GM23248 (cell line): ENCODE results near the gene DONSON. TPM values are rescaled to one million over a fixed set of nuclear protein-coding genes. Genes with fewer than 3 reads are reported as not detected.
A peak's percentile ranks its signal among the peaks of the same experiment; 100 is the strongest.

Experiments used
- DNase-seq: peaks from one replicate; pipeline ENCODE4 v3.0.0-alpha.2; 2015
- H2AFZ ChIP-seq: fragments of 200-600 bp; sonication (generic); 2 replicates; pipeline ENCODE4 v1.6.1; 2016; ENCODE audit warnings: antibody characterized with exemption
- H3F3A ChIP-seq: fragments of 200-600 bp; sonication (generic); 2 replicates; pipeline ENCODE4 v1.6.1; 2016; ENCODE audit warnings: mild to moderate bottlenecking, antibody characterized with exemption, mixed run types; ENCODE audit not compliant: insufficient read depth
- H3K27ac ChIP-seq: fragments of 200-600 bp; sonication (generic); 2 replicates; pipeline ENCODE4 v1.5.1; 2016; ENCODE audit warnings: mild to moderate bottlenecking
- H3K27me3 ChIP-seq: fragments of 200-600 bp; sonication (generic); replicated peaks from 2 replicates; pipeline ENCODE4 v1.6.1; 2016; ENCODE audit warnings: mild to moderate bottlenecking; ENCODE audit not compliant: insufficient read depth
- H3K36me3 ChIP-seq: fragments of 200-600 bp; sonication (generic); 2 replicates; pipeline ENCODE4 v1.6.1; 2016; ENCODE audit warnings: low read depth, mild to moderate bottlenecking
- H3K4me1 ChIP-seq: fragments of 200-600 bp; sonication (generic); 2 replicates; pipeline ENCODE4 v1.6.1; 2016; ENCODE audit warnings: mild to moderate bottlenecking; ENCODE audit not compliant: insufficient read depth
- H3K4me2 ChIP-seq: fragments of 200-600 bp; sonication (generic); one replicate; pipeline ENCODE4 v1.6.1; 2016; ENCODE audit warnings: mild to moderate bottlenecking; ENCODE audit not compliant: unreplicated experiment
- H3K4me3 ChIP-seq: fragments of 200-600 bp; sonication (generic); 2 replicates; pipeline ENCODE4 v1.5.1; 2016; ENCODE audit warnings: mild to moderate bottlenecking
- H3K79me2 ChIP-seq: fragments of 200-600 bp; sonication (generic); 2 replicates; pipeline ENCODE4 v1.6.1; 2016; ENCODE audit warnings: mild to moderate bottlenecking; ENCODE audit not compliant: insufficient read depth
- H3K9ac ChIP-seq: fragments of 200-600 bp; sonication (generic); 2 replicates; pipeline ENCODE4 v1.6.1; 2016; ENCODE audit warnings: mild to moderate bottlenecking
- H3K9me2 ChIP-seq: fragments of 200-600 bp; sonication (generic); 2 replicates; pipeline ENCODE4 v1.6.1; 2016; ENCODE audit warnings: mixed run types, mild to moderate bottlenecking, moderate library complexity; ENCODE audit not compliant: insufficient read depth
- H3K9me3 ChIP-seq: fragments of 200-600 bp; sonication (generic); one replicate; pipeline ENCODE4 v1.6.1; 2017; ENCODE audit warnings: low read depth
- H4K20me1 ChIP-seq: fragments of 200-600 bp; sonication (generic); 2 replicates; pipeline ENCODE4 v1.6.0; 2016; ENCODE audit not compliant: insufficient read depth
- EZH2 ChIP-seq: fragments of 200-600 bp; sonication (generic); IDR thresholded peaks from 2 replicates; pipeline ENCODE4 v1.6.1; 2018; ENCODE audit warnings: antibody characterized with exemption, mild to moderate bottlenecking; ENCODE audit not compliant: insufficient read depth, poor library complexity, severe bottlenecking
- EZH2phosphoT487 ChIP-seq: fragments of 200-600 bp; sonication (generic); IDR thresholded peaks from 2 replicates; pipeline ENCODE4 v1.6.1; 2018; ENCODE audit warnings: antibody characterized with exemption, moderate library complexity, mild to moderate bottlenecking, low read depth; ENCODE audit not compliant: insufficient read depth
- WGBS, 2 experiments: methylation state at CpG; one replicate each; pipeline ENCODE4 v1.1.6; 2015 to 2017; ENCODE audit warnings: low lambda C conversion rate in 2 of 2, low coverage in 1 of 2; ENCODE audit errors: missing lambda C conversion rate in 2 of 2; 5-methylcytosine and 5-hydroxymethylcytosine counted together
- in situ Hi-C: fragments of 300-500 bp; cut with MboI; formaldehyde crosslinking; loops from 2 replicates; pipeline ENCODE4 v1.15.0; 2020
- polyA plus RNA-seq: library from polyadenylated mRNA; unstranded; fragments of >200 nt; fragmentation: Nextera tagmentation; extraction: Ambion mirVana; gene quantifications from 2 replicates; pipeline ENCODE4 v1.2.1, GENCODE V29; 2016
- total RNA-seq: library from RNA; depleted of rRNA; stranded (reverse); fragments of >200 nt; shearing (Covaris generic); gene quantifications from 2 replicates; pipeline ENCODE4 v1.2.3, GENCODE V29; 2014

DONSON gene
- total and polyA plus RNA-seq, 2 experiments from 2014 or later = 13.2 to 16.8 TPM

DNA sequence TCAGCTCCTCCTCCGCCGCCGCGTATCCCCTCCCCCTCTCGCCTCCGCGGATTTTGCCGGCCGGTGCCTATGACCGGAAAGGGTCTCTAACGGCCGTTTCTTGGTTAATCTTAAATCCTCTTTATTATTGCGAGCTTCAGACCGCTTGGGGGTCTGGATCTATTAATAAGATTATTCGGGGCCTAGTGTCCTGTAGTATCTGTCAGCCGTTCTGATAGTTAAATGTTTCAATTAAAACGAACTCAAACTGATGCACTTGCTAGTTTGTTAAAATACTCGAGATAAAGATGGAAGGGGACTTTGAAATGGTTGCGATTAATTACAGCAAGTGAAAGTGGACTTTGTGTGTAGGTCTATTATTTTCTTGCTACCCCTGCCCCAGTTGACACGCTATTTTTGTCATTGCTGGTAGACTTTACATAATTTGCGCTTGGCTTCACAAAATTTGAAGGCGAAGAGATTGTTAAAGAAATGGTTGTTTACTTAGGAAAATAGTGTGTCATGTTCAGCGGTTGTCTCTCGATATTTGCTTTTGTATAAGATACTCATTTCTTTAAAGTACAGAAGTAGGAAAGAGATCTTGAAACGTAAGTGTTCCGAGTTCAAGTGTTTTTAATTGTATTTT, 44.9 kb downstream of the DONSON start:
- Histone ChIP-seq H3K4me3 (peak overlapping the region; percentile 97), H3K9me3 (no peaks in the 10 kb centered on the region), H3K79me2 (peaks cover 90% of the 10 kb centered on the region), H3K4me1 (peaks cover 30% of the 10 kb centered on the region), H2AFZ (0 out of 2 replicates have a peak overlapping the region, but pooled peaks have one; percentile 27), H3K4me2 (peak overlapping the region; percentile 98), H4K20me1 (peaks cover 30% of the 10 kb centered on the region), H3F3A (peaks cover 15% of the 10 kb centered on the region; the same call in 1 of the 2 replicates), H3K27ac (peak overlapping the region; percentile 99), H3K36me3 (peaks cover 23% of the 10 kb centered on the region), H3K9me2 (no peaks in the 10 kb centered on the region), H3K9ac (peak overlapping the region; percentile 97), H3K27me3 (no peaks in the 10 kb centered on the region)
- DNase-seq = peak; percentile 80
- TF ChIP-seq EZH2 = no peak
- no peak for TF ChIP-seq EZH2phosphoT487
- 1% methylated on average over 26 of the region's 26 CpGs for WGBS, 2 experiments
- in situ Hi-C loops = no loop called here

DNA sequence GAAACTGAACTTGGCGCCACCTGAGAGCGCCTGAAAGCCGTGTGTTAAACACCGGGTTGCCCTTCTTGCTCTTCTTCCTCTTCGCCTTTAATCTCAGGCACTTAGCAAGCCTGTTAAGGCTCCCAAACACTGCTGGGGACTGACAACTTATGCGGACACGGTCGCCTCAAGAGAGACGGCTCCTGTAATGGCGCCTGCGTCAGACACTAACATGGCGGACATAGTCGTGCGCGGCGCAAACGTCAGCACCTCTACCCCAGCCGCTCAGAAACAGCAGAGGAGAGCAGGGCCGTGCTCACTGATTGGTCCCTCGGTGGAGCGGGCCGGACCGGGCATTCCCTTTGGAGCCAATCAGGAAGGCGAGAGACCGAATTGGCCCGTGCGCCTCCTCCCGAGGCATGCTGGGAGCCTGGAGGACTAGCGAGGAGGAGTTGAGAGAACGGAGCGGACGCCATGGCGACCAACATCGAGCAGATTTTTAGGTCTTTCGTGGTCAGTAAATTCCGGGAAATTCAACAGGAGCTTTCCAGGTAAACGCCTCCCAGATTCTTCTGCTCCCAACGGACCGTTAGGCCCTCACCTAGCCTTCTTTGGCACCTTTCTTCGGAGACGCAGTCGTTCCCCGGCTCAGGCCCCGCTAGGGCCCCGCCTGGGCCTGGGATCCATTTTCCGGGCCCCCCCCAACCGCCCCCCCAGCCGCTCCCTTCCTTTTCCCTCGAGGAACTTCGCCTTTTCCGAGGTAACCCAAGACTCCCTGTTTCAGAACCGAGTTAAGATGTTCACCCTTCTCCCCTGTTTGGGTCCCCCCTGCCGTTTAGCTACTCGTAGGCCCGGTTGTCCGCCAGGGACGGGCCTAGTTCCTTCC, 45.6 kb downstream of the DONSON start, which contains the start of gene SON:
SON (plus strand) TSS at position 399 of the 865 bp plus-strand sequence; CDS start at position 454, 55 bp downstream.
- peaks cover 21% of the 10 kb centered on the region for H3K36me3 ChIP-seq
- peaks cover 90% of the 10 kb centered on the region for H3K79me2 ChIP-seq
- 1 to 2% methylated on average over 52 to 54 of the region's 57 CpGs for WGBS, 2 experiments
- H3K4me3 ChIP-seq = peak within 1 kb of the TSS; percentile 97
- DNase-seq = peak; percentile 100
- peak within 1 kb of the TSS; percentile 78 for H2AFZ ChIP-seq
- H3F3A ChIP-seq = peaks cover 15% of the 10 kb centered on the region; the same call in 1 of the 2 replicates
- peak within 1 kb of the TSS; percentile 98 for H3K4me2 ChIP-seq
- in situ Hi-C loops = no loop called here
- peaks cover 30% of the 10 kb centered on the region for H3K4me1 ChIP-seq
- H3K9me3 ChIP-seq = no peaks in the 10 kb centered on the region
- no peaks in the 10 kb centered on the region for H3K9me2 ChIP-seq
- peak within 1 kb of the TSS; percentile 97 for H3K9ac ChIP-seq
- H3K27ac ChIP-seq = peak within 1 kb of the TSS; percentile 99
- TF ChIP-seq EZH2phosphoT487 = no peak
- TF ChIP-seq EZH2 = no peak
- peaks cover 26% of the 10 kb centered on the region for H4K20me1 ChIP-seq
- no peaks in the 10 kb centered on the region for H3K27me3 ChIP-seq

DNA sequence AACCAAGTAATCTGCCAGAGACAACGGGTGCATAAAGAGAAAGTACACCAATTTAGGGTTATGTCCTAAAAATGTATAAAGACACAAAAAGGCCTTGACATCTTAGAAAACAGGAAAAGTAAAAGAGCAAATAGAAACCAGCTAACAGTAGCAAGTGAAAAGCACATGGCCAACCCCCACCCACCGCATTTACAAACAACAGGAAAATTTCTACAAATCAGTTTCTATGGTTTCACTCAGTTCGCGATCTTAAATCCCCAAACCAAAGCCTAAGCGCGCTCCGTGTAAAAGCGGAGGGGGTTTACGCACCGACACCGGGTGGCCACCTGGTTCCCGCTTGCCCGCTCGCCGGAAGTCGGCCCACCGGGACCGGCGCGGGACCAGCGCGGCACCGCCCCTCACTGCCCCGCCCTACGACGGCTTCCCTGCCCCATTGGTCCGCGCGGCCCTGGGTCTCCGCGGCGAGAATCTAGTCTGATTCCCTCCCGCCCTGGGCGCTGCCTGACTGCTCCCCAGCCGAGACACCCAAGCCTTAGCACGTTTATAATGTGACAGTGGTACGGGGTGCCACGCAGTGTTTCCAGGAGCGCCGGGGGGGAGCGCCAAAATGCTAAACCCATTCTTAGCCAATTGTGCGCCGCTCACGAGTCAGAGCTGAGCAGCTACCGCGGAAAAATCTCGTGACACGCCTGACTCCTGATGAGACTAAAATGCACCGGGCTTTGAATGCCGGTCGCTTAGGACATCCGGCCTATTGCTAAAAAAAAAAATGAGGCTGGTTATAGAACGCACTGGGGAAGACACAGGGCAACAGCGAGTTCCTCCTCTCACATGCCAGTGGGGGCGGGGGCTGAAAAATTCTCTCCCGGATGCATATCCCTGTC, 46.5 kb downstream of the DONSON start, which contains the start of gene GART:
GART (minus strand) TSS at position 362 of the 884 bp plus-strand sequence. CDS start 2,802 bp downstream, outside the sequence.
- H3K9me3 ChIP-seq = no peaks in the 10 kb centered on the region
- DNase-seq = peak; percentile 92
- no peaks in the 10 kb centered on the region for H3K27me3 ChIP-seq
- H2AFZ ChIP-seq = peak within 1 kb of the TSS; percentile 78
- H3K4me1 ChIP-seq = peaks cover 30% of the 10 kb centered on the region
- TF ChIP-seq EZH2 = no peak
- no peak for TF ChIP-seq EZH2phosphoT487
- in situ Hi-C loops = no loop called here
- H3K9me2 ChIP-seq = no peaks in the 10 kb centered on the region
- H3K9ac ChIP-seq = peak within 1 kb of the TSS; percentile 97
- H4K20me1 ChIP-seq = peaks cover 26% of the 10 kb centered on the region
- peaks cover 90% of the 10 kb centered on the region for H3K79me2 ChIP-seq
- peaks cover 23% of the 10 kb centered on the region for H3K36me3 ChIP-seq
- peak within 1 kb of the TSS; percentile 97 for H3K4me3 ChIP-seq
- H3K4me2 ChIP-seq = peak within 1 kb of the TSS; percentile 98
- peaks cover 15% of the 10 kb centered on the region; the same call in 1 of the 2 replicates for H3F3A ChIP-seq
- peak within 1 kb of the TSS; percentile 99 for H3K27ac ChIP-seq
- WGBS, 2 experiments = 1% methylated on average over 54 to 56 of the region's 56 CpGs
